HEK293T (cell line): ENCODE measurements around the gene SETD3.

Experiments used
- CTCF ChIA-PET: fragments of 350-600 bp; formaldehyde crosslinking; extraction: SDS; loops from one replicate; lab custom pipeline; 2021; ENCODE audit warnings: antibody characterized with exemption, inconsistent platforms; lab: Yijun Ruan, JAX
- POLR2A ChIA-PET: fragments of 350-600 bp; formaldehyde crosslinking; extraction: SDS; loops from one replicate; lab custom pipeline; 2020; ENCODE audit warnings: antibody characterized with exemption, inconsistent platforms; lab: Yijun Ruan, JAX
- DNase-seq: peaks from one replicate; pipeline ENCODE4 v3.0.0; 2012; ENCODE audit warnings: mixed read lengths; ENCODE audit errors: extremely low spot score
- ARNT ChIP-seq: fragments of 450-650 bp; IDR thresholded peaks from 2 replicates; pipeline ENCODE4 v1.6.1; 2017; ENCODE audit warnings: mild to moderate bottlenecking
- BHLHE40 ChIP-seq: fragments of 450-650 bp; IDR thresholded peaks from 2 replicates; pipeline ENCODE4 v1.6.1; 2016; ENCODE audit warnings: mild to moderate bottlenecking, moderate library complexity, borderline replicate concordance
- CTBP1 ChIP-seq: fragments of 450-650 bp; IDR thresholded peaks from 2 replicates; pipeline ENCODE4 v1.6.1; 2016; ENCODE audit warnings: borderline replicate concordance
- ELF4 ChIP-seq: fragments of 450-650 bp; IDR thresholded peaks from 2 replicates; pipeline ENCODE4 v1.6.1; 2017; ENCODE audit warnings: antibody characterized with exemption
- FOXA1 ChIP-seq: fragments of 450-650 bp; IDR thresholded peaks from 2 replicates; pipeline ENCODE4 v1.6.1; 2016; ENCODE audit warnings: mild to moderate bottlenecking
- FOXK2 ChIP-seq: fragments of 450-650 bp; IDR thresholded peaks from 2 replicates; pipeline ENCODE4 v1.6.1; 2016; ENCODE audit warnings: mild to moderate bottlenecking
- FOXM1 ChIP-seq: fragments of 450-650 bp; IDR thresholded peaks from 2 replicates; pipeline ENCODE4 v1.6.1; 2017; ENCODE audit warnings: mild to moderate bottlenecking, borderline replicate concordance
- HDGF ChIP-seq: fragments of 450-650 bp; IDR thresholded peaks from 2 replicates; pipeline ENCODE4 v1.6.1; 2017; ENCODE audit warnings: antibody characterized with exemption, borderline replicate concordance
- L3MBTL2 ChIP-seq: fragments of 450-650 bp; conservative IDR thresholded peaks from 2 replicates; pipeline ENCODE4 v1.6.1; 2016; ENCODE audit warnings: mild to moderate bottlenecking
- LEF1 ChIP-seq: fragments of 450-650 bp; IDR thresholded peaks from 2 replicates; pipeline ENCODE4 v1.6.1; 2017; ENCODE audit warnings: mild to moderate bottlenecking, borderline replicate concordance
- NFRKB ChIP-seq: fragments of 450-650 bp; IDR thresholded peaks from 2 replicates; pipeline ENCODE4 v1.6.1; 2016; ENCODE audit warnings: mild to moderate bottlenecking, moderate library complexity
- PKNOX1 ChIP-seq: fragments of 450-650 bp; IDR thresholded peaks from 2 replicates; pipeline ENCODE4 v1.6.1; 2016
- SP1 ChIP-seq: fragments of 450-650 bp; IDR thresholded peaks from 2 replicates; pipeline ENCODE4 v1.6.1; 2017
- SUZ12 ChIP-seq: fragments of 450-650 bp; IDR thresholded peaks from 2 replicates; pipeline ENCODE4 v1.6.1; 2016; ENCODE audit warnings: mild to moderate bottlenecking
- TARDBP ChIP-seq: fragments of 450-650 bp; IDR thresholded peaks from 2 replicates; pipeline ENCODE4 v1.6.1; 2016
- ZNF384 ChIP-seq: fragments of 450-650 bp; IDR thresholded peaks from 2 replicates; pipeline ENCODE4 v1.6.1; 2016

Gene SETD3

DNA sequence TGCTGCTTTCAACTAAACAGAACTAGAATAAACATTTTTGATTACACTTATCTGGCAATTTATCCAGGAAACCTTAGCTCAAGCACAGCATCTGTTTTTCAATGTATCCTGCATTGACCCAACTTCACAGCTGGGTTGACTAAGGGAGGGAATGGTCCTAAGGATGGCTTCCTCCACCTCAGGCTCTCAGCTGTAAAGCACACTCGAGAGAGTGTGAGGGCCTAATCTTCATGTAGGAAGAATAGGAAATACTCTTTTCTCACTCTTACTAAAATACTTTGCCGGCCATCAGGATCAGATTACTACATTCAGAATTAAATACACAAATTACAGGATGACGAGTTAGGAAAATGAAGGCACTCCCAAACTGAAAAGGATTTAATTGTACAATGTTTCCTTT, 7.2 kb downstream of the SETD3 start:
- POLR2A ChIA-PET = no interaction called here
- CTCF ChIA-PET = no interaction called here

DNA sequence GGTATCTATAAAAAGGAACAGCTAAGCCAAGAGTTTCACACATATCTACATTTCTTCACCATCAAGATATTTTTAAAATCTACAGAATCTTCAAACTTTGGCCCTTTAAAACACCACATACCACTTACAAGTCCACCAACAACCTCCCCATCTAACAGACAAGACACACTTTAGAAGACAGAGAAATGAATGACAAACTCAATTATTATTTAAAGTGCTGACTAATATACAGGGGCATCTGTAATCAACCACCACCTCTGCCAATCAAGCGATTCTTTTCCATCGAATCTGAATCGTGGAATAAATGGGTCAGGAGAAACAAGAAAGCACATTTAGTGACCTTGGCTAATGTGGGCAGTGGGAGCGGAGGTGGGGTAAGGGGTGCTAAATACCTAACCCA, 7.7 kb downstream of the SETD3 start:
- POLR2A ChIA-PET = no interaction called here
- DNase-seq = no peak
- CTCF ChIA-PET = interaction anchor here (1.1 kb wide), 1 partner anchor 84 kb away, joined by 3 read pairs; no protein-coding TSS in a partner anchor
- TF ChIP-seq NFRKB (no peak), HDGF (no peak), FOXM1 (no peak), ELF4 (no peak), ZNF384 (no peak), PKNOX1 (no peak), L3MBTL2 (no peak)

More for the DNA sequence above, 7.2 kb downstream of the SETD3 start:
- TF ChIP-seq TARDBP = no peak
- TF ChIP-seq CTBP1 = no peak
- TF ChIP-seq NFRKB = no peak
- no peak for TF ChIP-seq ARNT
- no peak for TF ChIP-seq SP1
- TF ChIP-seq SUZ12 = no peak
- TF ChIP-seq ELF4 = no peak
- no peak for TF ChIP-seq FOXA1
- TF ChIP-seq PKNOX1 = no peak
- no peak for TF ChIP-seq L3MBTL2
- no peak for DNase-seq

DNA sequence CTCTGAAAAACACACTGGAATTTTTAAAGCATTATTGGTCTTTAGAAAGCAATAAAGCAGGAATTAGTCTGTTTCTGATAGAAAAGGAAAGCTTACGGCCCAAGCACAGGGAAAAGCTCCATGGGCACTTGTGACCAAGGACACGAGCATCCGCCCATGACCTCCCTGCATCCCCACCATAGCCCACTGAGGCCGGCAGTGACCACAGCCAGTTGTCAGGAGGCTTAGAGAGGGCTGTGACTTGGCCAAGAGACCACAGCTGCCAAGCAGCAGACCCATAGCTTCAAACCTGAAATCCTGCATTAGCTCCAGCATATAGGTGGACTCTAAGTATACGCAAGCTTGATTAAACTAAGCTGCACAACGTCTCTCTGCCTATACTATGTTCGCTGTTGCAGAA, 8.9 kb downstream of the SETD3 start:
- POLR2A ChIA-PET = interaction anchor here (1.4 kb wide), 1 partner anchor 10 kb away, joined by 6 read pairs; the partner anchor contains the start of genes CCNK and SETD3
- CTCF ChIA-PET = interaction anchor here (0.7 to 1.1 kb wide), 3 partner anchors 79 to 1379 kb away, joined by 3 read pairs; no protein-coding TSS in a partner anchor
- DNase-seq = no peak
- TF ChIP-seq BHLHE40 = no peak
- TF ChIP-seq CTBP1 = no peak
- no peak for TF ChIP-seq NFRKB
- no peak for TF ChIP-seq SP1
- no peak for TF ChIP-seq TARDBP
- no peak for TF ChIP-seq SUZ12
- no peak for TF ChIP-seq ARNT
- TF ChIP-seq FOXK2 = no peak
- TF ChIP-seq FOXA1 = no peak
- TF ChIP-seq ZNF384 = no peak
- TF ChIP-seq L3MBTL2 = no peak
- no peak for TF ChIP-seq PKNOX1
- no peak for TF ChIP-seq LEF1
- TF ChIP-seq HDGF = no peak
- TF ChIP-seq FOXM1 = no peak
- TF ChIP-seq ELF4 = no peak

DNA sequence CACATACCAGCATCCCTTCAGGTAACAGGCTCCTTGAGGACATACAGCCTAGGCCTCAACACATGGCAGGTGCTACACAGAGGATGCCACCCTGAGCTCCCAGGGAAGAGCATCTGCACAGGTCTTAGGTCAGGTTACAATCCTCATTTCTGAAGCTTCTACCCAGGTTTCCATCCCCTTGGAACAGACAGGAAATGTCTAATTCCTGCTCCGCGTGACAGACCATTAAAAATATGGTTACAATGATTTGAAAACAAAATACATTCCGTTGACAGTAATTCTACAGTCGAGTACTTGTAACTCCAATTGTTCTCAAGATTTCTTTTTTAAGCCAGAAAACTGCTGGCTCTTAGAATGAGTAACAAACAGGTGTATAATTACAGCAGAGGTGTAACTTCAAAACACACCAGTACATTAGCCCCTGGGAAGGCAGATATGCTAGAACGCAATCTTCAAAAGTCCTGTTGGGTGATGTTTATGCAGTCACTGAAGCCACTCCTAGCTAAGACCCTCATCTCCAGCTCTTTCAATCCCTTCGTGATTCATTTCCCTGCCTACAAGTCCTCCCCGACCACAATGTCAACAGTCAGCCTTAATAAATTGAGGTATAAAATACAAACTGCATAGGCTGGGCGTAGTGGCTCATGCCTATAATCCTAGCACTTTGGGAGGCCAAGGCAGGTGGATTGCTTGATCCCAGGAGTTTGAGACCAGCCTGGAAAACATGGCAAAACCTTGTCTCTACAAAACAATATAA, 11.6 kb downstream of the SETD3 start:
- no peak for DNase-seq
- TF ChIP-seq SP1 = no peak
- no peak for TF ChIP-seq L3MBTL2
- no peak for TF ChIP-seq SUZ12
- TF ChIP-seq PKNOX1 = no peak
- TF ChIP-seq FOXA1 = no peak
- no peak for TF ChIP-seq ZNF384
- TF ChIP-seq CTBP1 = no peak
- no peak for TF ChIP-seq FOXK2
- no peak for TF ChIP-seq ARNT
- TF ChIP-seq LEF1 = no peak
- no peak for TF ChIP-seq HDGF
- no peak for TF ChIP-seq TARDBP
- no peak for TF ChIP-seq FOXM1
- TF ChIP-seq NFRKB = no peak
- TF ChIP-seq ELF4 = no peak
- ChIA-PET CTCF (no interaction called here), POLR2A (interaction anchor here (1.0 to 1.1 kb wide), 2 partner anchors 12 kb away, joined by 3 to 4 read pairs; partner anchors contain the start of genes CCNK and SETD3)

GRCh38 chr14:99468081-99468480, 12.6 kb downstream of the SETD3 start:
- ChIA-PET CTCF (no interaction called here), POLR2A (interaction anchor here (0.8 to 0.9 kb wide), 2 partner anchors 11 to 13 kb away, joined by 3 to 4 read pairs; partner anchors contain the start of gene SETD3)
- DNase-seq = no peak

More at GRCh38 chr14:99468081-99468480, 12.6 kb downstream of the SETD3 start:
- TF ChIP-seq TARDBP (no peak), ZNF384 (no peak), L3MBTL2 (no peak), NFRKB (no peak), PKNOX1 (no peak), LEF1 (no peak)
